GM18505 (cell line): ENCODE results near the gene MUC4.

Experiments used
- ATAC-seq: cut with Tn5 transposase; IDR thresholded peaks from one replicate; pipeline ENCODE4 v1.9.1; 2021; ENCODE audit not compliant: unreplicated experiment
- POLR2A ChIP-seq: IDR thresholded peaks from 4 replicates; pipeline ENCODE4 v1.6.1; 2011; ENCODE audit warnings: borderline replicate concordance; ENCODE audit not compliant: insufficient read depth, insufficient read length; ENCODE audit errors: extremely low read depth

Gene MUC4

DNA sequence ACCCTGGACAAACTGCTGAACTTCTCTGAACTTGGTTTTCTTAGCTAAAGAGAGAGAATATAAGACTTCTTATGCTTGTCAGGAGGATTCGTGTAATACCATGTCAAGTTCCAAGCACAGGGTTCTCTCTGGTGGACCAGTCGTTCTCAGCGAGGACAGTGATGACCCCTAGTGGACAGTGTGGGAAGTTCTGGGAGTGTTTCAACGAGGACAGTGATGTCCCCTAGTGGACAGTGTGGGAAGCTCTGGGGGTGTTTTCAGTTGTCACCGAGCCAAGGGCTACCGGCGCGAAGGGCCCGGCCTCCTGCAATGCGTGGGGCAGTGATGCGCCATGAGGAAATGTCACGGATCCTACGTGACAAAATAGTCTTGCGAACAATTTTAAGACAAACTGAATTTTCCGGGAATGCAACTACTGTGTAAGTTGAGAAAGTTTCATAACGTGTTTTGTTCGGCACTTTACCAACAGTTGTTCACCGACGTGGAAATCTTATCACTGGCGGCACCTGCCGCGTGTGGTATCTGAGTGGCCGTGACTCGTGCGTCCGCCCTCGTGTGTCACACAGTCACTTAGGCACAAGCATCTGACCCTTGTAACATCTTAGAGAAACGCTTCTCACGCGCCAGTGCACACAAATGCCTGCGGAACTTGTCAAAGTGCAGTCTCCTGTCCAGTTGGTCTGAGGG lies 39.3 kb upstream of the MUC4 start:
- ATAC-seq: peak; percentile 84
- TF ChIP-seq POLR2A: no peak

DNA sequence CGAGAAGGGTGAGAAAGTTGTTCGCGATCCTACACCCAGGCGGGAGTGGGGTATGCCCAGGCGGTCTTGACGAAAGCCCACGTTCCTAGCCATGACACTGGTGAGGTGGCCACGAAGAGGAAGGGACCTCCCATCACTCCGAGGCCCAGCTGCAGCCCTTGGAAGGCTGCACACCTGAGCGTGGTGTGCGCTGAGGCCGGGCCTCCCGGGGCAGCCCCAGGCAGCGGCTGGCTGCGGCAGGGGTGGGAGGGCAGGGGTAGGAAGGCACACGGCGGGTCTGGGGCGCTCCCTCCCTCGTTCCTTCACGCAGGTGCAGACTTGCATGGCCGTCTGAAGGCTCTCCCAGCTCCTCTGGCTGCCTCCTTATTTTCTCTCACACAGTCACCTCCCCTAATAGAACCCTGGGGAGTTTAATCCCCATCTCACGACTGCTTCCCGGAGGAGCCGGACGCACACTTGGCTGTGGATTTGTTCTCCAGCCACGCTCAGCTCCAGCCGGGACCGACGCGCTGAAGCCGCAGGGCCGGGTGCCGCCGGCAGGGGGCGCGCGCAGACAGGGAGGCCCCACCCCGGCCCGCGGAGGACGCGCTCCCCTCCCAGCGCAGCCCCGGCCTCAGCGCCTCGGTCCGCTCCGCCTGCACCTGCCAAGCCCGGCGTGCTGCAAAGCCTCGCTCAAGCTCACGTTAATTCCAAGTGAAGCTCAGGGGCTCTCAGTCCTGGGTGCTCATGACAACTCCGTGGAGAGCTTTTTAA lies 37.8 kb upstream of the MUC4 start:
- ATAC-seq: no peak

DNA sequence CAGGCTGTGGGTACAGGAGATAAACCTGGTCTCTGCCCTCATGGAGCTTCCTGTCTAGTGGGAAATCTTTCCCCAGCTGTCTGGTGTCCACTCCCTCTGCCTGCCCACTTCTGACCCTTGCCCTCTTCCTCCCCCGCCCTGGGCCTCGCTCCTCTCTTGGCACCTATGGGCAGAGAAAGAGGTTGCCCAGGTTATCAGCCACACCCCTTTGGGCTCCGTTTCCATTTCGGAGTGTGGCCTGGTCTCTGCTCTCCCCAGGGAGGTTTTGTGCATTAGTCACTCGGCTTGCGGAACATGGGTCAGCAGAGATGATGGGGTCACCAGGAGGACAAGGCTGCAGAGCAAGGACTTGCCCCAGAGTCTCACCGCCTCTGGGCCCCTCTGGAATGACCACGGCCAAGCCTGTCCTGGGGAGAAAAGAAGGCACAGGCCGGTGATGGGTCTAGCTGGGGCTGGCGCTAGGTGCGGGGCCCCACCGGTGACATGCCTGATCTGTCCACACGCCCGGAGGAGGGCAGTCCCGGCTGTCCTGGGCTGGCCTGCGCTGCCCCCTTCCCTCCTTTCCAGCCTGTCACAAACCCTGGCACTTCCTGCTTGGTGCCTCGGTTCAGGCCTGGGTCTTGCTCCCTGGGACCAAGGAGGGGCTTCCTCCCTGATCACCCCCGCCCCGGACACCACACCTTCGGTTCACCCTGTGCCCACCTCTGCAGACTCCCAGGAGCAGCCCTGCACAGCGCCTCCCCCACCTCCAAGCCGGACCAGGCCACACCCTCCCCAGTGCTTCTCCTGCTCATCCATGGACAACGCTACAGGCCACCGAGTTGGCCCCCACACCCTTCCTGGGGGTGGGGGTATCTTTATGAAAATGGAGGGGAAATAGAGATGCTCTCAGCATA lies 35.6 kb upstream of the MUC4 start:
- TF ChIP-seq POLR2A: no peak
- no peak for ATAC-seq

More for the DNA sequence above, 37.8 kb upstream of the MUC4 start:
- TF ChIP-seq POLR2A: no peak

DNA sequence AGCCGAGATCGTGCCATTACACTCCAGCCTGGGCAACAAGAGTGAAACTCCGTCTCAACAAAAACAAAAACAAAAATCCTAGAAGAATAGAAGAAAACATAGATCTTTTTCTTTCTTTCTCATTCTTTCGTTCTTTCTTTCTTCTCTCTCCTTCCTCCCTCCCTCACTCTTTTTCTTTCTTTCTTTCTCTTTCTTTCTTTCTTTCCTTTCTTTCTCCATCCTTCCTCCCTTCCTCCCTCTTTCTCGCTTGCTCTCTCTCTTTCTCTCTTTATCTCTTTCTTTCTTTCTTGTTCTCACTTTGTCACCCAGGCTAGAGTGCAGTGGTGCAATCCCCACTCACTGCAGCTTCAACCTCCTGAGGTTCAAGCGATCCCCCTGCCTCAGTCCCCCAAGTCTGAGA lies 33.8 kb upstream of the MUC4 start:
- no peak for ATAC-seq

DNA sequence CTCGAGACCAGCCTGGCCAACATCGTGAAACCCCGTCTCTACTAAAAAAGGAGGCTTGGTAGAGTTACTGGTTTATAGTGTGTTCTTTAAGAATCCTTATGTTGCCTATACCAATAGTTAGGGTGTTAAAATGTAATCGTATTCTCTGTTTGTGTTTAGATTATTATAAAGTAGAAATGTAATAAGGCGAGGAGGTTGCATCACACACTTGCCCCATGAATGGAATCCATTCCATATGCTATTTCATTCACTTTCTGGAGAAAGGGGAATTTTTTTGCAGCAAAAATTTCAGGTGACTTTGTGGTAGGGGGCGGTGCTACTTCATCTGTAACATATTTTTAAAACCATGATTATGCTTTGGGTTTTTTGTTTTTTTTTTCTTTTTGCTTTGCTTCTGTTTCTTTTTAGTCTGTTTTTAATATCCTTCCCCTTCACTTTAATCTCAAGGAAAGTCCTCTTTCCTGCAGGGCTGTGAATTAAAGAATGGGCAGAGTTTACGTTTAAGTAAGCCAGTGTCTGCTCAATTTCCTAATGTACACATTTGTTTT lies 33.0 kb upstream of the MUC4 start:
- TF ChIP-seq POLR2A: no peak
- no peak for ATAC-seq

More for the DNA sequence above, 33.8 kb upstream of the MUC4 start:
- no peak for TF ChIP-seq POLR2A

DNA sequence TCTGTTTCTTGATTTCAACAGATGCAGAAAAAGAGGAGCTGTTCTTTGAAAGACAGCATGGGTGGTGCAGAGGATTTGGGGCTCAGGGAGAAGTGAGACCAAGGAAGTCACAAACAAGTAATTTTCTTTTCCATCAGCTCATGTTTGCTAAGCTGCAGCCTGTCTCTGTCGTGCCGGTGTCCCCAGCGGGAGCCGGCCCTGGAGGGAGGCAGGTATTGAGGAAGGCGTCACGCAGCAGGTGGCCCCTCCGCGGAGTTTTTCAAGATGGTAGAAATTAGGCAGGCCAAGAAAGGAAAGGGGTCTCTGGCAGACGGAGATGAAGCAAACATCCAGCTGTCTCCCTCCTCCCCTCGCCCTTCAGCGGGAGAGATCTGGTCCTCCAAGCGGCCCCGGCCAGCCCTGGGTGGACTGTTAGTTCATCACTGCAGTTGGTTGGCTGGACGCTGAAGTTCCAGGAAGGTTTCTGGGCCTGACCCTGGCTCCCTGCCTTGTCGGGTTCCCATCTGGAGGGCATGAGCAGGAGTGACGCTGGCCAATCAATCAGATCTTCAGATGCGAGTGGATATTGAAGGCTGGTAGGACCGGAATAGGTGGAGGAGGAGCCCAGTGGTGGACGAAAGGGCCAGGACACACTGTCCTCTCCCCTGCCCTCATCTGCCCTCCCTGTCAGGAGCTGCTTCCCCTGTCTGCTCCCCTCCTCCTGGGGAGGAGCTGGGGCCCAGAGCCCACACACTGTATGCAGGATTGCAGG lies 27.7 kb upstream of the MUC4 start:
- ATAC-seq: no peak
- no peak for TF ChIP-seq POLR2A

DNA sequence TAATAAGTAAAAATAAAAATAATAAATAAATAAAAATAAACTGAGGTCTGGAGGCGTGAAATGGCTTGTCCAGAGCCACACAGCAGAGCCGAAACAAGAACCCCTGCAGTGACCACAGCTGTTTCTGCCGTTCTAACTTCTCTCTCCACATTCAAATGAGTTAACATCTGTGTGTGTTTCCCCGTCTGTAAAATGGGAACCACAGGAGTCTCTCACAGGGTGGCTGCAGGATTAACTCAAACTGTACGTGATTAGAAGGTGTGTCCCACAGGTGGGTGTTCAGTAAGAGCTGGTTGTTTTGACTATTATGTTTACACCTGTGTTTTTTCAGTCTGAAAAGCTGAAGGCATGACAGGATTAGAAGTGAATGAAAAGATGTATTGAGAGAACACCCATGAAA lies 27.0 kb upstream of the MUC4 start:
- no peak for TF ChIP-seq POLR2A
- no peak for ATAC-seq

DNA sequence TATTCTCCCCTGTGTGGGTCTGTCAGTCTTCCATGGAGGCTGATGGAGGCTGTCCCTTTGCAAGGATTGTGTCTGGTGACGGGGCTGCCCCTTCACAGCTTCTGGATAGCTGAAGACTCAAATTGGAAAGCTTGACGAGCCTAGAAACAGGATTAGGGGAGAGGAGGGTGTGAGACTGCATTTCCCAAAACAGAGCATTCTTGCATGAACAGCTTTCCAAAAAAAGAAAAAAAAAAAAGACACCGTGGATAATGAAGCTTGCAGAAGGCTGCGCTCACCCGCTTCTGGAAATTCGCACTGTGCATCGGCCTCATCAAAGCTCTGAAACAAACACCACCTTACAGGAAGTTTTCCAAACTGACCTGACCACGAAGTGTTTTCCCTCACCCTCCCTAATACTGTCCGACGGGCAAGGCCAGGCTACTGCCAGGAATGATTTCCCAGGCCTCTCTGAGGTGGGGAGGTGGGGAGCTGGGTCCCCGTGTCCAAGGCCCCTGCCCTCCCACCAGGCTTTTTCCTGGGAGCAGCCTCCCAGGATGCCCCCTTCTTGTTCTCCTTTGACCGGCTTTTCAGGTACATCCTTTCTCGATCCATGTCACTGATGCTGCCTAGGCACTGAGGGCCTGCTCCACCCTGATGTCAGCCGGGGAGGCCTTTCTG lies 24.9 kb upstream of the MUC4 start:
- no peak for ATAC-seq
- no peak for TF ChIP-seq POLR2A

DNA sequence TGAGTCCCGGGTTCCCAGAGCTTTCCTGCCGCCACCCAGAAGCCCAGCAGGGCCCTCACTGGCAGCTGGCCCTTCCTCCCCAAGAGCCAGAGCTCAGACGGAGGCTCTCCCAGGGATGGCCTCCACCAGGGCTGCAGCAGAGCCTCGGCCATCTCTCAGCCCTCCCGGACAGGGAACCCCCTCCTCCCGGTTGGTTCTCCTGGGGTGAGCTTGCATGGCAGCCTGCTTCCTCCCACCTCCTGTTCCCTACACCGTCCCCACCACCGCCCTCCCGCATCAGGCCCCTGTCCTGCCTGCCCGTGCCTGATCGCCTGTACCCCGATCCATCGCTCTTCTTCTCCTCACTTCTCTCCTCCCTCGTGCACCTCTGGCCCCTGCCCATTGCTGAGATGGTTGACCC lies 24.1 kb upstream of the MUC4 start:
- TF ChIP-seq POLR2A: no peak
- no peak for ATAC-seq

DNA sequence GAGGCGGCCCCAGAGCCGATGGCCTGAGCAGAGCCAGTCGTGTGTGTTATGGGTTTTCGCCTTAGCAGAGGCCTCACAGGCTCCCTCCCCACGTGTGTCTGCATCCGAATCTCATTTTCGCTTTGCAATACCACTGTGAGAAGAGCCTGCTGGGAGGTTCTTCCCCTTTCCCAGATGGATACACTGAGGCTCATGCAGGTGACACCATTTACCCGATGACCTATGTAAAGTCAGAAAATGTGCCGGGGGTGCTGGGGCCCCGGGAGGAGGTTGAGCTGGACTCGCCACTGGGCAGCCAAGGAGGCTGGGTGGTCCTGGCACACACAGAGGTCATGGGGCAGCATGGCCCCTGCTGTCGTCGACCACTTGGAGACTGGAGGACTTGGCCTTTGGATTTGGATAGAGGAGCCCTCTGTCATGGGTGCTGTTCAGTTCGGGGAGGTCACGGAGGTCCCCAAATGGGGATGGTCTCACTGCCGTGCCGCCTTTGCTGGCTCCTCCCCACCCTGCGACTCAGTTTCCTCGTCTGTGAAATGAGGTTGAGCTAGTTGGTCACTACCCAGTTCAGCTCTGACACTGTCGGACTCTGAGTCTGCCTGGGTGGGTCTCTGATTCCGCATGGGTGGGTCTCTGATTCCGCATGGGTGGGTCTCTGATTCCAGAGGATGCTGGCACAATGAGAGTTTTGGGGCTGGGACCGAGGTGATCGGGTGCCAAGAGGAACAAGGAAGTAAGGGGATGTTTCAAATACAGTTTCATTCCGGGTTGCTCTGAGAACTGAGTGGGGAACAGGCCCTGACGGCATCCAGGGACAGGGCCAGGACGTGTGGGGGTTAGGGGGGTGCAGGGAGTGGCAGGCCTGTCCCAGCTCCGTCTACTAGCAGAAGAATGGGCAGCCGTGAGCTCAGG lies 23.2 kb upstream of the MUC4 start:
- ATAC-seq: no peak
- no peak for TF ChIP-seq POLR2A

DNA sequence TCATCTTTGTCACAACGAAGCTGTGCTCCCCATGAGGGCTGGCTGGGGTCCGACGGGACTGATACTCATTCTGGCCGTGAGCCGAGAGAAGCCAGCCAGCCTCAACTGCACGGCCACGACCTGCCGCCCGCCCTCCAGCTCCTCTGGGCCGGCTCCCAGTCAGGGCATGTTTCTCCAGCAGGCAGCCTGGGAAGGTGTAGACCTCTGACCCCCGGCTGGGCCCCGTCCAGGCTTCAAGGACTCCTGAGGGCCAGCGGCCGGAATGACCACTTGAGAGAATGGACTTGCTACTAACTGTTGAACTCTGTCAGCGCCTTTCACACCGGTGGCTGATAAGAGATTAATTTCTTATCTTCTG lies 18.1 kb upstream of the MUC4 start:
- no peak for TF ChIP-seq POLR2A
- ATAC-seq: no peak
